WTC11 (cell line): ENCODE measurements around the gene BACH2. TPM values are rescaled to one million over a fixed set of nuclear protein-coding genes. Genes with fewer than 3 reads are reported as not detected.

ENCODE experiments used
- ATAC-seq: fragments of 200-7000 bp; cut with Tn5 transposase; 2 replicates; pipeline ENCODE4 v1.10.0; 2021; ENCODE audit warnings: mild to moderate bottlenecking, moderate library complexity
- CTCF ChIA-PET: fragments of 300-600 bp; sonication (Branson Sonifier 250); formaldehyde crosslinking; loops from one replicate; lab custom pipeline; 2021; ENCODE audit warnings: antibody characterized with exemption; lab: Charles Lee
- POLR2A ChIA-PET: fragments of 350-600 bp; sonication (Branson Sonifier 250); formaldehyde crosslinking; loops from one replicate; lab custom pipeline; 2021; ENCODE audit warnings: antibody characterized with exemption; lab: Charles Lee
- DNase-seq: peaks from one replicate; pipeline ENCODE4 v3.0.0; 2021; ENCODE audit warnings: low spot score
- H3K27ac Mint-ChIP-seq: 2 replicates; pipeline ENCODE4 v1.8.0; 2021; ENCODE audit warnings: mixed read lengths
- H3K27me3 Mint-ChIP-seq: 2 replicates; pipeline ENCODE4 v1.8.0; 2021; ENCODE audit warnings: low read depth, mild to moderate bottlenecking, moderate library complexity, mixed read lengths
- H3K36me3 Mint-ChIP-seq: 2 replicates; pipeline ENCODE4 v1.8.0; 2021; ENCODE audit warnings: mixed read lengths
- H3K4me1 Mint-ChIP-seq: 2 replicates; pipeline ENCODE4 v1.8.0; 2022; ENCODE audit warnings: mixed read lengths
- H3K4me3 Mint-ChIP-seq: 2 replicates; pipeline ENCODE4 v1.8.0; 2021; ENCODE audit warnings: mild to moderate bottlenecking, moderate library complexity, mixed read lengths
- H3K9me3 Mint-ChIP-seq: 2 replicates; pipeline ENCODE4 v1.8.0; 2021; ENCODE audit warnings: mixed read lengths
- AFF4 ChIP-seq: sonication (generic); formaldehyde crosslinking; IDR thresholded peaks from 2 replicates; pipeline ENCODE4 v1.8.1; 2023; ENCODE audit warnings: mild to moderate bottlenecking, missing genetic modification reagents, borderline replicate concordance
- ARID4B ChIP-seq: sonication (generic); formaldehyde crosslinking; IDR thresholded peaks from 2 replicates; pipeline ENCODE4 v1.8.0; 2023; ENCODE audit warnings: missing genetic modification reagents, mild to moderate bottlenecking, borderline replicate concordance
- CBFB ChIP-seq: sonication (generic); formaldehyde crosslinking; IDR thresholded peaks from 2 replicates; pipeline ENCODE4 v1.8.1; 2022; ENCODE audit warnings: mild to moderate bottlenecking, low read depth, missing genetic modification reagents
- E2F1 ChIP-seq: sonication (generic); formaldehyde crosslinking; IDR thresholded peaks from 2 replicates; pipeline ENCODE4 v1.8.0; 2022; ENCODE audit warnings: mild to moderate bottlenecking, missing genetic modification reagents
- E2F4 ChIP-seq: sonication (generic); formaldehyde crosslinking; IDR thresholded peaks from 2 replicates; pipeline ENCODE4 v1.8.1; 2022; ENCODE audit warnings: low read depth, mild to moderate bottlenecking, moderate library complexity, missing genetic modification reagents, borderline replicate concordance
- E2F5 ChIP-seq: sonication (generic); formaldehyde crosslinking; IDR thresholded peaks from 2 replicates; pipeline ENCODE4 v1.8.1; 2022; ENCODE audit warnings: mild to moderate bottlenecking, moderate library complexity, missing genetic modification reagents
- ELF4 ChIP-seq: sonication (generic); formaldehyde crosslinking; IDR thresholded peaks from 2 replicates; pipeline ENCODE4 v1.8.1; 2022; ENCODE audit warnings: low read depth, mild to moderate bottlenecking, moderate library complexity, missing genetic modification reagents
- ERG ChIP-seq: fragments of 250-450 bp; sonication (Bioruptor Pico); IDR thresholded peaks from 2 replicates; pipeline ENCODE4 v1.8.0; 2021; ENCODE audit warnings: mild to moderate bottlenecking
- GABPB1 ChIP-seq: sonication (generic); formaldehyde crosslinking; IDR thresholded peaks from 2 replicates; pipeline ENCODE4 v1.8.1; 2023; ENCODE audit warnings: mild to moderate bottlenecking, missing genetic modification reagents
- NR2C2 ChIP-seq: sonication (generic); formaldehyde crosslinking; IDR thresholded peaks from 2 replicates; pipeline ENCODE4 v1.8.0; 2022; ENCODE audit warnings: mild to moderate bottlenecking, missing genetic modification reagents
- PRRX2 ChIP-seq: fragments of 250-450 bp; sonication (Bioruptor Pico); IDR thresholded peaks from 2 replicates; pipeline ENCODE4 v1.8.0; 2021; ENCODE audit warnings: mild to moderate bottlenecking
- RORB ChIP-seq: fragments of 250-450 bp; sonication (Bioruptor Pico); IDR thresholded peaks from 2 replicates; pipeline ENCODE4 v1.9.0; 2021; ENCODE audit warnings: mild to moderate bottlenecking
- SMAD3 ChIP-seq: sonication (generic); formaldehyde crosslinking; IDR thresholded peaks from 2 replicates; pipeline ENCODE4 v1.8.0; 2022; ENCODE audit warnings: missing genetic modification reagents, mild to moderate bottlenecking, borderline replicate concordance
- SMAD4 ChIP-seq: sonication (generic); formaldehyde crosslinking; IDR thresholded peaks from 2 replicates; pipeline ENCODE4 v1.8.0; 2022; ENCODE audit warnings: mild to moderate bottlenecking, missing genetic modification reagents
- TEAD1 ChIP-seq: sonication (generic); formaldehyde crosslinking; IDR thresholded peaks from 2 replicates; pipeline ENCODE4 v1.8.0; 2022; ENCODE audit warnings: mild to moderate bottlenecking, missing genetic modification reagents
- ZNF121 ChIP-seq: sonication (generic); formaldehyde crosslinking; IDR thresholded peaks from 2 replicates; pipeline ENCODE4 v1.8.0; 2023; ENCODE audit warnings: missing genetic modification reagents
- total RNA-seq: library from RNA; stranded (reverse); gene quantifications from 3 replicates; pipeline ENCODE4 v1.2.3, GENCODE V29; 2021

The BACH2 gene
- total RNA-seq, 1 experiment from 2014 or later, result 5.9 TPM

- H3K27ac Mint-ChIP-seq, result no peak overlapping the region
- POLR2A ChIA-PET, result no interaction called here
- H3K27me3 Mint-ChIP-seq, result no peaks in the 10 kb centered on the region
- no peaks in the 10 kb centered on the region for H3K36me3 Mint-ChIP-seq
- H3K4me1 Mint-ChIP-seq, result no peaks in the 10 kb centered on the region
- H3K9me3 Mint-ChIP-seq, result peaks cover 13% of the 10 kb centered on the region
- ATAC-seq (no peak), DNase-seq (no peak)
- no peak overlapping the region for H3K4me3 Mint-ChIP-seq
- TF ChIP-seq ARID4B (CRISPR knock-in tag), result no peak
- no peak for TF ChIP-seq RORB (CRISPR knock-in tag)
- no peak for TF ChIP-seq AFF4 (CRISPR knock-in tag)
- no peak for TF ChIP-seq TEAD1 (CRISPR knock-in tag)
- no peak for TF ChIP-seq E2F4 (CRISPR knock-in tag)
- no peak for TF ChIP-seq SMAD3
- TF ChIP-seq SMAD4 (CRISPR knock-in tag), result no peak
- no peak for TF ChIP-seq CBFB
- TF ChIP-seq ZNF121 (CRISPR knock-in tag), result no peak
- no peak for TF ChIP-seq PRRX2 (CRISPR knock-in tag)
- TF ChIP-seq E2F1 (CRISPR knock-in tag), result no peak
- TF ChIP-seq GABPB1, result no peak
- TF ChIP-seq NR2C2 (CRISPR knock-in tag), result no peak
- TF ChIP-seq E2F5 (CRISPR knock-in tag), result no peak
- TF ChIP-seq ERG (CRISPR knock-in tag), result no peak
- TF ChIP-seq ELF4 (CRISPR knock-in tag), result no peak
- TF ChIP-seq, all 79 proteins: peak for 0
- CTCF ChIA-PET, result interaction anchor here (0.9 kb wide), 1 partner anchor 12 kb away, joined by 3 read pairs; no protein-coding TSS in a partner anchor
These were observed 23.7 kb downstream of the BACH2 start for GRCh38 chr6:90272895-90273294.
